Measurements from ENCODE around the gene VAT1L. TPM values are rescaled to one million over a fixed set of nuclear protein-coding genes. Genes with fewer than 3 reads are reported as not detected.

VAT1L gene
- total RNA-seq, 4 donors from 2014 or later, result 1.7 to 6.3 (median 2.9) TPM

DNA sequence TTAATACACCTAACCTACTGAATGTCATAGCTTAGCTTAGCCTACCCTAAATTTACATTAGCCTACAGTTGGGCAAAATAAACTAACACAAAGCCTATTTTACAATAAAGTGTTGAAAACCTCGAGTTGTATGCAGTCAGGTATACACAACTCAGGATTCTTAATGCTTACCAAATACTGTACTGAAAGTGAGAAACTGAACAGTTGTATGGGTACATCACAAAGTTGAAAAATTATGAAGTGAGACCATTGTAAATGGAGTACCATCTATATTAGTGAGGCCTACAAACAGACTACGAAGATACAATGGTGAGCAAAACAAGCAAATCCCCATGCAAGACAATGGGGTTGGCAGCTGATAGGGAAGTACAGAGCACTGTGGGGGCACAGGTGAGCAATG is 79.7 kb downstream of the VAT1L start:
- WGBS, result 83% methylated on average over 2 of the region's 2 CpGs
- Histone ChIP-seq H3K36me3 (no peaks in the 10 kb centered on the region), H3K4me1 (peaks cover 0 to 8% (median 0%) of the 10 kb centered on the region in 4 donors), H3K9me3 (no peaks in the 10 kb centered on the region), H3K27me3 (peaks cover 0 to 5% (median 0%) of the 10 kb centered on the region in 4 donors), H3K27ac (replicated peaks in 1 of 4) (no peak overlapping the region), H3K4me3 (no peak overlapping the region)
- intact Hi-C loops (cut with DNase I), result no loop called here
- no peak for TF ChIP-seq POLR2AphosphoS5 (IDR thresholded peaks at IDR 0.05)
- TF ChIP-seq, protein P1, sequence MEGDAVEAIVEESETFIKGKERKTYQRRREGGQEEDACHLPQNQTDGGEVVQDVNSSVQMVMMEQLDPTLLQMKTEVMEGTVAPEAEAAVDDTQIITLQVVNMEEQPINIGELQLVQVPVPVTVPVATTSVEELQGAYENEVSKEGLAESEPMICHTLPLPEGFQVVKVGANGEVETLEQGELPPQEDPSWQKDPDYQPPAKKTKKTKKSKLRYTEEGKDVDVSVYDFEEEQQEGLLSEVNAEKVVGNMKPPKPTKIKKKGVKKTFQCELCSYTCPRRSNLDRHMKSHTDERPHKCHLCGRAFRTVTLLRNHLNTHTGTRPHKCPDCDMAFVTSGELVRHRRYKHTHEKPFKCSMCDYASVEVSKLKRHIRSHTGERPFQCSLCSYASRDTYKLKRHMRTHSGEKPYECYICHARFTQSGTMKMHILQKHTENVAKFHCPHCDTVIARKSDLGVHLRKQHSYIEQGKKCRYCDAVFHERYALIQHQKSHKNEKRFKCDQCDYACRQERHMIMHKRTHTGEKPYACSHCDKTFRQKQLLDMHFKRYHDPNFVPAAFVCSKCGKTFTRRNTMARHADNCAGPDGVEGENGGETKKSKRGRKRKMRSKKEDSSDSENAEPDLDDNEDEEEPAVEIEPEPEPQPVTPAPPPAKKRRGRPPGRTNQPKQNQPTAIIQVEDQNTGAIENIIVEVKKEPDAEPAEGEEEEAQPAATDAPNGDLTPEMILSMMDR (IDR thresholded peaks at IDR 0.05), result no peak
- no peak for TF ChIP-seq POLR2A (IDR thresholded peaks at IDR 0.05; ENCODE audit: low read depth)
- no peak for TF ChIP-seq EP300 (IDR thresholded peaks at IDR 0.05)
- no peak for DNase-seq (ENCODE audit: extremely low spot score)

DNA sequence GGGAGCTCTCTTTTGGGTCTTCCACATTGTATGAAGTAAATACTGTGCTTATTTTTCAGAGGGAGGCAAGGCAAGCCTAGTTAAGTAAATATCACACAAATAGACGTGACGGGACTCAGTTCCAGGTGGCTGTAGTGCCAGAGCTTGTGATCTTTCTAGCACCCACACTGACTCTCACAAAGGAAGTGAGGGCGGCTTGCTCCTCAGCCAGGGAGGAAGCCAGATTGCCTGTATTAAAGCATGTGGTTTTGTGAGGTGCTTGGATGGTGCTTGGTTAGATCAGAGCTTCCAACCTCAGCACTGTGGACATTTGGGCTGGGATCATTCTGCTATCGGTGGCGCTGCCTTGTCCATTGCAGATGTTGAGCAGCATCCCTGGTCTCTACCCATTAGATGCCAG is 80.1 kb downstream of the VAT1L start:
- Histone ChIP-seq H3K9me3 (no peaks in the 10 kb centered on the region), H3K4me1 (peaks cover 0 to 8% (median 0%) of the 10 kb centered on the region in 4 donors), H3K27me3 (peaks cover 0 to 5% (median 0%) of the 10 kb centered on the region in 4 donors), H3K27ac (replicated peaks in 1 of 4) (no peak overlapping the region), H3K36me3 (no peaks in the 10 kb centered on the region), H3K4me3 (no peak overlapping the region)
- WGBS, result 92% methylated on average over 3 of the region's 5 CpGs
- DNase-seq (ENCODE audit: extremely low spot score), result no peak
- TF ChIP-seq POLR2A (IDR thresholded peaks at IDR 0.05; ENCODE audit: low read depth), result no peak
- TF ChIP-seq EP300 (IDR thresholded peaks at IDR 0.05), result no peak
- no peak for TF ChIP-seq POLR2AphosphoS5 (IDR thresholded peaks at IDR 0.05)
- TF ChIP-seq, protein P1 (IDR thresholded peaks at IDR 0.05), result no peak
- intact Hi-C loops (cut with DNase I), result no loop called here

DNA sequence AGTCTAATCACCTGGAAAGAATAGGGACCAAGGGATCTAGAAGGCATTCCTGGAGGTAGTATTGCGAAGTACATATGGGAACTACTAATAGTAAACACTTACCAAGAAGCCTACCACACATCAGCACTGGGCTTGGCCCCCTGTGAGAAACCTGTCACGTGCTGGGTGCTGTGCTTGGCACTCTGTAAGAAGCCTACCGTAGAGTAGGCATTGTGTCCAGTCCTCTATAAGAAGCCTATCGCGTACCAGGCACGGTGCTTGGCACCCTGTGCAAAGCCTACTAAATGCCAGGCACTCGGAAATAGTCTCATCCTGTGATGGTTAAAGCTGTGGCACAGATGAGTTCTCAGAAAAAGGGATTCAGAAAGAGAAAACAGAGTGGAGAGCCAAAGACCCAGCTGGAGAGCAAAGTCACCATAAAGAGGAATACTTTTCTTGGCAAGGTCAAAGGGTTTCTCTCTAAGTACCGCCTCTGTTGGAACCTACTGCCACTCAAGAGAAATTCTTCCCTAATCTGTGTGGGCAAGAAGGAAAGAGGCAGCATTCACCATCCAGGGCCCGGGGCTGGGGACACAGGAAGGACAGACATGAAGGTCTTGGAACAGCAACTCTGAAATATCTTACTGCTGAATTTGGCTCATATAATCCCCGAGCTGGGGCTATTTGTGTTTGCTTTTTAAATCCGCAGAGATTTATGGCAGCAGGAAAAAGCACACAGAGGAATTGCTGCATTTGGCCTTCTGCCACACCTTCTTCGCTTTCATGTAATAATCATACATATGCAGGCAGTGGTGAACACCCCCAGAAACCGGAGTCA is 81.8 kb downstream of the VAT1L start:
- Histone ChIP-seq H3K36me3 (no peaks in the 10 kb centered on the region), H3K27ac (replicated peaks in 1 of 4) (no peak overlapping the region), H3K4me1 (peaks cover 0 to 8% (median 0%) of the 10 kb centered on the region in 4 donors), H3K9me3 (no peaks in the 10 kb centered on the region), H3K27me3 (peaks cover 0 to 4% (median 0%) of the 10 kb centered on the region in 4 donors), H3K4me3 (no peak overlapping the region)
- WGBS, result 63% methylated on average over 12 of the region's 13 CpGs
- TF ChIP-seq, protein P1 (IDR thresholded peaks at IDR 0.05), result no peak
- TF ChIP-seq POLR2A (IDR thresholded peaks at IDR 0.05; ENCODE audit: low read depth) (no peak), EP300 (IDR thresholded peaks at IDR 0.05) (no peak), POLR2AphosphoS5 (IDR thresholded peaks at IDR 0.05) (no peak)
- intact Hi-C loops (cut with DNase I), result no loop called here
- DNase-seq (ENCODE audit: extremely low spot score), result no peak

DNA sequence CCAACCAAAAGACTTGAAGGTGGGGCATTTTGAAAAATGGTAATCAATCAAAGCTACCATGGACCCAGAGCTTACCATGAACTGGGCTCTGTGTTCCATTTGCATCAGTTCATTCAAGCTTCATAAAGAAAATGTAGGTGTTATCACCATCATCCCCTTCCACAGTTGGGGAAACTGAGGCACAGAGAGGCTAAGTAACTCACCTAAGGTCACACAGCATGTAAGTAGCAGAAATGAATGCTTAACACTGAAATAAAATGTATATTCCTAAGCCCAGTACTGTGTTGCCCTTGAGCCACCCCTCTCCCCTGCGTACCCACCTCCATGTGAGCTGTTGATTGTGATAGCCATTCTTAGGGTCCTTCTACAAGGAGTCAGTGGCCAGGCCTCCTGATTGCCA is 83.6 kb downstream of the VAT1L start:
- H3K27me3 ChIP-seq, result peaks cover 0 to 4% (median 0%) of the 10 kb centered on the region in 4 donors
- no peaks in the 10 kb centered on the region for H3K36me3 ChIP-seq
- DNase-seq (ENCODE audit: extremely low spot score), result no peak
- peaks cover 0 to 8% (median 0%) of the 10 kb centered on the region in 4 donors for H3K4me1 ChIP-seq
- intact Hi-C loops (cut with DNase I), result no loop called here
- no peaks in the 10 kb centered on the region for H3K9me3 ChIP-seq
- H3K4me3 ChIP-seq, result no peak overlapping the region
- 100% methylated on average over 1 of the region's 1 CpG for WGBS
- H3K27ac ChIP-seq (replicated peaks in 1 of 4), result no peak overlapping the region
- TF ChIP-seq, protein P1 (IDR thresholded peaks at IDR 0.05), result no peak
- TF ChIP-seq POLR2AphosphoS5 (IDR thresholded peaks at IDR 0.05), result no peak
- no peak for TF ChIP-seq POLR2A (IDR thresholded peaks at IDR 0.05; ENCODE audit: low read depth)
- no peak for TF ChIP-seq EP300 (IDR thresholded peaks at IDR 0.05)
